GM21360 (cell line): Measurements from ENCODE around the gene ANP32B.
"Not testable (repeated sequence)": the region's sequence is repeated elsewhere in the genome, so short reads cannot be mapped to it uniquely, and the experiment has no call there.

Source experiments
- ATAC-seq: cut with Tn5 transposase; IDR thresholded peaks from one replicate; pipeline ENCODE4 v1.9.1; 2021; ENCODE audit warnings: mild to moderate bottlenecking, moderate library complexity; ENCODE audit not compliant: unreplicated experiment

ANP32B gene

DNA sequence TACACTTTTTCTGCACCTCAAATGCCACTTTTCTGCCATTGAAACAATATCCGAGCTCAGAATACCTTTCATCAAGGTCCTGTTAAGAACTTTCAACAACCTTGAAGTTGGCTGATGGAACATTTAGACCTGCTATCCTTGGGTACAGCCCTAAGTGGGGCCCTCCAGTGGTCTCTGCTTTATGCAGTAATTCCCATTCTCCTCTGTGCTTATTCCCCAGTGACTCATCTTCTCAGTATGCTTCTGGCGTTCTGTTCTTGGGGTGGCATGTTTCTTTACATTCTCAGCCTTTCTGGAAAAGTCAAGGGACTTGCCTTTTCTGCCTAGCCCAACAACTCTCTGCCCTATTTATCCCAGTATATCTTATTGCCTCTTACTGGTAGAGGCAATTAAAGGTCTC is 7.1 kb downstream of the ANP32B start:
- ATAC-seq: no peak

DNA sequence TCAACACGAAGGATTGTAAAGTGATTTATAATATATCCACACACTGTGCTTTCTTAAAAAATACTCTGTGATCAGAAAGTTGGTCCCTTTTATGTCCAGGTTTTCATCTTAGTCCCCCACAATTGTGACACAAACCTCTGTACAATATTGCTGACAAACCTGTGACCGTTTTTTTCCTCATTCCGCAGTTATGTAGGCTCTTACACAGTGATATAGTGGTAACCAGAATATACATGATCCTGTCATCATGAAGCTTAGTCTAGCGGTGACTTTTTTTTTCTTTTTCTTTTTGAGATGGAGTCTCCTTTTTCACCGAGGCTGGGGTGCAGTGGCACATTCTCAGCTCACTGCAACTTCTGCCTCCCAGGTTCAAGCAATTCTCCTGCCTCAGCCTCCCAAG is 8.7 kb downstream of the ANP32B start:
- ATAC-seq: no peak

DNA sequence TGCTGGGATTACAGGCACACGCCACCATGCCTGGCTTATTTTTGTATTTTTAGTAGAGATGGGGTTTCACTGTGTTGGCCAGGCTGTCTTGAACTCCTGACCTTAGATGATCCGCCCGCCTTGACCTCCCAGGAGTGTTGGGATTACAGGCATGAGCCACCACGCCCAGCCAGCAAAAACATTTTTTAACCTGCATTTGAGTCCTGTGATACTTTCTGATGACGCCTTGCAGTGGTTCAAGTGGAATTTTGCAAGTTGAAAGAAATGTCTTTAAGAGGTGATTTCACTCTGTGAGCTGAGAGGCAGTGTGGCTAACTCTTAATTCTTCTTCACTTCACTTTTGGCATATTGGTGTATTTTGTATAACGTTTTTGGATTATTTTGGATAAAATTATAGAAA is 9.1 kb downstream of the ANP32B start:
- no peak for ATAC-seq

DNA sequence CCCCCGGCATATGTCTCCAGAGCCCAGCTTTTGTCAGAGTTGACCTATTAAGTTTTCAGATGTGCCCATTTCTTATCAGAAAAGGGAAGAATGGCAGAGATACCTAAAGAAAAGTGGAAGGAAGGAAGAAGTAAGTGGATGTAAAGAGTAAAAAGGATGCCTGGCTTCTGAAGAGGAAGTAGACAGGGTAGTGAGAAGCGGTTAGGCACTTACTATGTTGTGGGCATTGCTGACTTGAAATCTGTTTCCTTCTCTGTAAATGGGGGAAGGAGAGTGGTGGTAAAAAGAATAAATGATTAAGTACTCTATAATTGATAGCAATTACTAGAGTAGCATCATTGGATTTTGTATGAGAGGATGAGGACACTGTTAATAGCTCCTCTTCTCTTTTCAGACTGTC is 9.9 kb downstream of the ANP32B start:
- no peak for ATAC-seq

DNA sequence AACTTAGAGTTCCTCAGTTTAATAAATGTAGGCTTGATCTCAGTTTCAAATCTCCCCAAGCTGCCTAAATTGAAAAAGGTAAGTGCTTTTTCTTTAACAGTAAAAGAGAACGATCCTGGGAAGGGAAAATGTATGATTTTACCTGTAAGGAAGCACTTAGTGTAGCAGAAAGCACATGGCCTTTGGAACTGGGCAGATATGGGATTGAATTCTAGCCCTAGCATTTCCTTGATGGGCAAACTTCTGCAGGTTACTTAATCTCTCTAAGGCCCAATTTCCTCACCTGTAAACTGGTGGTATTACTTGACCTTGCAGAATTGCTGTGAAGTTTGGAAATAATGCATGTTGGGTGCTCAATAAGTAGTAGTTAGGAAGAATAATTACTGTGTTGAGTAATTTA is 11.6 kb downstream of the ANP32B start:
- ATAC-seq: no peak

DNA sequence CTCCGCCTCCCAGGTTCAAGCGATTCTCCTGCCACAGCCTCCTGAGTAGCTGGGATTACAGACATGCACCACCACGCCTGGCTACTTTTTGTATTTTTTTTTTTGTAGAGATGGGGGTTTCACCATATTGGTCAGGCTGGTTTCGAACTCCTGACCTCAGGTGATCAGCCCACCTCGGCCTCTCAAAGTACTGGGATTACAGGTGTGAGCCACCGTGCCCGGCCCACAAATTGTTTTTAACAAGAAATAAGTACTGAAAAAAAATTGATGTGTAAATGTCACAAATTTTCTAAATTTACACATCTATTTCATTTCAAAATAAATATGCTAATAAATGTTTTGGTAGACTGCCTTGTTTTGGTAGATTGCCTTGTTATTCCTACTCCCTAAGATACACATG is 13.5 kb downstream of the ANP32B start:
- ATAC-seq: not testable (repeated sequence)

DNA sequence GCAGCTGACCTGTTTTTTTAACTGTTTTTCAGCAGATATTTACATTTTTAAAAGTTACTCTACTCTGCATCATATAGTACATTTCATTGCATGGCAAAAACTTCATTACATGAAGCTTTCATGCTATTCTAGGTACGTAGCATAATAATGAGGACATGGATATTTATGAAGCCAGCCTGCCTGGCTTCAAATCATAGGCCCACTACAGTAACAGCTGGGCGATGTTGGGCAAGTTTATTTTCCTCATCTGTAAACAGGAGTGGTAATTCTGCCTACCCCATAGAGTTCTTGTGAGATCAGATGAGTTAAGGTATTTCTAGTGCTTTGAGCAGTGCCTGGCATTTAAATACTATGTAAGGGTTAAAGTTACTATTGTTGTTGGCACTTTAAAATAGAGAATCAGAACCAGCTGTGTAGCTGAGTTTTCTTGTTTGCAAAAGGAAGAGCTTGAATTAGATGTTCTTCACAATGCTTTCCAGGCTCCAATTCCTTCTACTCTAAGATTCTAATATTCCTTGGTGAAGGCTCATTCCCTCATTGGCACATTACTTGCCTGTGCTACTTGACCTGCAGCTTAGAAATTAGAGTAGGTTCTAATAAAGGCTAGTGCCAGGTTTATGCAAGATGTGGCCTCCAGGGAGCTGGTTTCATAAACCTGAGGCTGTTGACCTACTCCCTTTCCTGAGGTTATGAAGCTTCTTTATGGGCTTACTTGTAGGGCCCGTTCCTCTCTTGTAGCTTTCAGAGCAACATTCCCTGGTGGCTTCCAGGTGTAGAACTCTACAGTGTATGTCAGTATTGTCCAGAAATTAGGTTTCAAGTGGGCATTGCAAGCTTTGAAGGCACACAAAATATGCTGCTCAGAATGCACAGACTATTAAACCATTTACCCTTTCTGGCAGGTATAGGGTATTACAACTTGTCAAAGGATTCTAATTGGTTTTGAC is 14.5 kb downstream of the ANP32B start:
- ATAC-seq: no peak

DNA sequence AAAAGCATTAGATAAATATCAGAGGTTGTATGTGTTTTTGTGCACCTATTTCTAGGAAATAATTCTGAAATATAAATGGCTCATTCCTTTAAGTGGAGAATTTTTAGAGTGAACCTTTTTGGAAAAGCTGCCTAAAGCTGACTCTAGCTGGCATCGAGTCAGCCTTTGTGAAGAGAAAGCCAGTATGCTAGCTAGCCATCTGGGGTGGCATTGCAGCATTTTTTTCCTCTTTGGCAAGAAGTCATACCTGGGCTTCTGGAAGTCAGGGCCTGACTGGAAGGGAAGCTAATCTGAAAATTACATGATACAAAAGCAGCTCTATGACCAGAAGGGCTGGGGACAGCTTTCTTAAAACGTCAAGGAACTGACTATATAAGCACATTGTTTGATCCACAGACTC is 19.7 kb downstream of the ANP32B start:
- ATAC-seq: no peak

DNA sequence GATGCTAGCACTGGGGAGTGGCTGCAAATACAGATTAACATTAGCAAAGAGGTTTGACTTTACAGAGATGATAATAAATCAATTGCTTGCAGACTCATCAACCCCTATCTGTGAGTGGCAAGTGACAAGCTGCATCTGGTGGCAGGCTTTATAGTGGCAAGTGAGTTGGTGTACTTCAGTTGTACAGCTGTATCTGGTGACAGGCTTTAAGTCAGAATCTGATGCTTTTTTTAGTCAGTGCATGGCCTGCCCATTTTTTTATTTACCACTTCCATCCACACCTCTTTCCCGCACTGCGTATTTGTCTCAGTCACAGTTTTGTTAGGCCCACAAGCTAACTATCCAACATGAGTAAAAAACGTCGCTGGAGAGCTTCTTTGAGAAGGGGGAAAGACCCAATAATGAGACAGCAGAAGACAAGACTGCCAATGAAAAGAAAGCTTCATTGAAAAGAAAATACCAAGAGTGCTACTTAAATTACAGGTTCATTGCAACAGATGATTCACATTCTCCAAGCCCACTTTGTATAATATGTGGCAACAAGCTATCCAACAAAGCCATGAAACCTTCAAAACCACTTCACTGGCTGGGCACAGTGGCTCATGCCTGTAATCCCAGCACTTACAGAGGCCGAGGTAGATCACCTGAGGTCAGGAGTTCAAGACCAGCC is 23.1 kb downstream of the ANP32B start:
- no peak for ATAC-seq

DNA sequence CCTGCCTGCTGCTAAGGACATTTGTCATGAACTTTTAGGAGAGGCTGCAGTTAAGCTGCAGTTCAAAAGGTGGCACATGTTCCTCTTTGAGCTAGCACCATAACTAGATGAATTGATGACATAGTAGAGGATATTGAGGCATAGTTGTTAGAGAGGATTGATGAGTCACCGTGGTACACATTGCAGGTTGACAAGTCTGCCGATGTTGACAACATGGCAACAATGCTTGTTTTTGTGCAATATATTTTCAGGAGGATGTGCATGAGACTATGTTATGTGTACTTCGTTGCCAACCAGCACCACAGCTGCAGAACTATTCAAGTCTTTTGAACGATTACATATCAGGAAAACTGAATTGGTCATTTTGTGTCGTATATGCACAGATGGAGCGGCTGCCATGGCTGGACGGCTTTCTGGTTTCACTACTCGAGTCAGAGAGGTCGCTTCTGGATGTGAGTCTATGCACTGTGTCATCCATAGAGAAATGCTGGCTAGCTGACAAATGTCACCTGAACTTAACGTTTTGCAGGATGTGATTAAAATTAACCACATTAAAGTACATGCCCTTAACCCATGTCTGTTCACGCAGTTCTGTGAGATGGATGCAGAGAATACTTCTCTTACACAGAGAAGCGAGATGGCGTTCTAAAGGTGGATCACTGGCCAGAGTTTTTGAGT is 24.2 kb downstream of the ANP32B start:
- no peak for ATAC-seq

DNA sequence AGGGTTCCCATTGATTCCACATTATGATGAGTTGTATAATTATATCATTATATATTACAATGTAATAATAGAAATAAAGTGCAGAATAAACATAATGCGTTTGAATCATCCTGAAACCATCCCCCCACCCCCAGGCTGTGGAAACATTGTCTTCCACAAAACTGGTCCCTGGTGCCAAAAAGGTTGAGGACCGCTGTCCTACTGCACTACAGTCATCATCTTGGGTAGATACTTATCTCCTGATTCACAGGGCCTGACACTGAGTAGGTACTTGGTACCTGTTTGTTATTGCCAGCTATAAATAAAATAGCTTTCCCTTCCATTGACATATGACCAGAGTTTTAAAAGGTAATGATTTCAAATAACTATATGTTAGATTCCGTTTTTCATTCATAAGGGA is 25.6 kb downstream of the ANP32B start:
- no peak for ATAC-seq

DNA sequence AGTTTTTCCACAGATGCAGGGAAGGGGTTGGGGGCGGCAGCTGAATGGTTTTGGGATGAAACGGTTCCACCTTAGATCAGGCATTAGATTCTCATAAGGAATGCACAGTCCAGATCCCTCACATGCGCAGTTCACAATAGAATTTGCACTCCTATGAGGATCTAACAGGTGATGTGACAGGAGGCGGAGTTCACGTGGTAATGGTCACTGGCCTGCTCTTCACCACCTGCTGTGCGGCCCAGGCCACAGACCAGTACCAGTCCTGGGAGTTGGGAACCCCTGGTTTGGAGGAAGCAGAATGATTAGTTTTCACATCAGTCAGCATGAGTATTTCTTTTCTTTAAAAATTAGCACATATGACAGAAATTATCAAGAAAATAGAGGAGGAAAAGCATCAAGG is 26.3 kb downstream of the ANP32B start:
- ATAC-seq: no peak

DNA sequence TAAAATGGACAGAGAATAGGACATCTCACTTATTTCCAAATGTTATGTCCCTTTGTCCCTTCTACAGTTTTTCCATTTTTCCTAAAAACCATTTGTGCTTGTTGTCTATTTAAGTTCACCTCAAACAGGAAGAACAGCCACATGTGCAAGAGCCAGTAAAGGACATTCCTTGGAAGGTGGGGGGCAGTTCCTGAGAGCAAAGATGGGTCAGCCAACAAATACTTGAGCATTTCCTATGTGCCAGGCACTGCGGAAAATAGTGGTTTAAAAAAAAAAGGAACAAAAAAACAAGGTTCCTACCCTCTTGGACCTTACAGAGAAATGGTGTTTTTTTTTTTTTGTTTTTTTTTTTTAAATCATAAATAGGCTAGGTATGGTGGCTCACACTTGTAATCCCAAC is 26.8 kb downstream of the ANP32B start:
- no peak for ATAC-seq

DNA sequence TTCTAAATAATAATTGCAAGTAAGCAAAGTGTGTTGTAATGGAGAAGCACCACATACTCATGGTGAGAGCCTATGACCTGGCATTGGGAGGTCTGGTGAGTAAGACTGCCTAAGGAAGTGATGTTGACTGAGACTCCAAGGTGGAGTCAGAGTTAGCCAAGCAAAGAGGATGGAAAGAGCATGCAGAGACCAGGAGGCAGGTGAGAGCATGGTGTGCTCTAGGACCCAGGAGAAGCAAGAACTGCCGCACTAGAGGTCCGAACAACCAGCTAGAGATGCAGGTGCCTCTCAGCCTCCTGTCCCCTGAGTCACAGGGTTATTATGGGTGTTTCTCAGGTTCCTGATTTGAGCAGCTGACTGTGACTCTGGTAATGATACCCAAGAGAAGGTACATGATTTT is 27.3 kb downstream of the ANP32B start:
- peak; percentile 85 for ATAC-seq

DNA sequence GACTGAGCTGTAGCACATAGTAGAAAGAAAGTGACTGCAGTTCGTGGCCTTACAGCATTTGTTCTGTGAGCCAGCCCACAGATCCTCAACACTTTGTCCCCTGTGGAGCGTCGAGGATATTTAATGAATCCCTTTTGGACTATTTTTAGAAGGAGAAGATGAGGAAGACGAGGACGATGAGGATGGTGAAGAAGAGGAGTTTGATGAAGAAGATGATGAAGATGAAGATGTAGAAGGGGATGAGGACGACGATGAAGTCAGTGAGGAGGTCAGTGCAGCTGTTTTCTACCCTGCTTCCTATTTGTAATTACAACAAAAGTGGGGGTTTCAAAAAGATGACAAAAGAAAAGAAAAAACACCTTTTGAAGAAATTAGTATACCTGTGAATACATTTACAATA is 28.0 kb downstream of the ANP32B start:
- no peak for ATAC-seq

DNA sequence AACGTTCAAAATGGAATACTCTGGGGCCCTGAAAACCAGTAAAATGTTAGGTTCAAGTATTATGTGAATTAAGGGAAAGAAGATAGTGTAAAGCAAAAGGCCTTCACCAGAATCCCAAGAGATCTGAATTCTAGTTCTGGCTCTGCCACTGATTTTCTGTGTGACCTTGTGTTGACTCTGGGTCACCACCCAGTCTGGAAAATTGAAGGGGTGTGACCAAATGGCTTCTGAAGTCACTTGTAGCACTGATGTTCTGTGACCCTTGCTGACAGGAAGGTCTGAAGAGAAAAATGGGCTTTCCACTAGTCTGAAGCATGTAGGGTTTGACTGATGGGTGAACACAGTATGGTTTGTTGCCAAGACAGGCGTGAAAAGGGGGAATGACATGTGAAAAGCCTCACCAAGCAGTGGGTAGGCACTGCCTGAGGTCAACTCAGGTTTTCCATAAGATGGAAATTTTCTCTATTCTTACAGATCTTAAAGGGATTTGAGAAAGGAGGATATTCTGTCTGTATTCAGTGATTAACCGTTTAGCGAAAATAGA is 33.1 kb downstream of the ANP32B start:
- no peak for ATAC-seq

DNA sequence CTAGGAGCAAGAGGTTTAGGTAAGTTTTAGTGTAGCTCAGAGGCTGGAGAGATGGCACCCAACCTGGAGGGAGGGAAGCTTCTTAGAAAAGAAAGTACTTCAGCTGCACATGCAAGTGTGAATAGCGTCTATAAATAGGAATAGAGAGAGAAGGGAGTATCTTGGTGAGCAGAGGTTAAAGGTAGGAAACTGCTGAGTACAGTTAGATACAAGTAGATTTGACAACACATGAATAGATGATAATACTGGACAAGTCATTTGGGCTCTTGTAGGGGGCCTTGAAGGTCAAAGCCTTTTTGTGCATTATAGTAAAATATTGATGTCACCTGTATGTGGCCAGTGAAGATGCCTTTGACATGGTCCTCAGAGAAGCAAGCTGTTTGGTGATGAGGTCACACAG is 34.2 kb downstream of the ANP32B start:
- ATAC-seq: no peak

DNA sequence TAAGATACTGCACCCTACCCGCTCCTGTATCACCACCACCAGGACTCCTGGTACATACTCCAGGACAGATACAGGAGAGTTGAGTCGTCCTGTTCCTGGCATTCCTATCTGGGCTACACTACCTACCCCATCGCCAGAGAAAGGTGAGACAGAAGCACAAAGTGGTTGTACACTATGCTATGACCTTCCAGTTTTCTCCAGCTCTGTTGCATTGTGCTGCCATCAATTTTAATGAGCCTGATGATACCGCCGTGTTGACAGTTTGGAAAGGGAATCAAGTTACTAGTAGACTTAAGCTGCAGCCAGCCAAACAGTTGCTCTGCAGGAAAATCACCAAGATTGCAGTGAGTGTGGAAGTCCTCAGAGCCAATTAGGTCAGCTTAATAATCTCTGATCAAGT is 35.2 kb downstream of the ANP32B start:
- ATAC-seq: no peak

DNA sequence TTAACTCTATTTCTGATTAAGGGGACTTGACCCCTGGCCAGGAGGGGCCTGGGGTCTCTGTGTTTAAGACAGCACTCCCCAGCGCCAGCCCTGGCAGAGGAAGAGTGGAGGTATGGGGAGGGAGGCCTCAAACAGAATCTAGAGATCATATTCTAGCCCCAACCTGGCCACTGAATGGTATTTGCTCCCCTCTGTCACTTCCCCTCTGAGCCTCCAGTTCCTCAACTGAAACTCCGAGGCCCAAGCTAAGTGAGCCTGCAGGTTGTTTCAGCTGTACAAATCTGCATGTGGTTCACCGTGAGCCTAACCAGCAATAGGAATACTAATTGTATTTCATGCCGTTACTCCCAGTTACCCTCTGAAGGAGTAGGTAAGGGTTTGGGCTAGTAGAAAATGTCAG is 36.0 kb downstream of the ANP32B start:
- ATAC-seq: no peak

DNA sequence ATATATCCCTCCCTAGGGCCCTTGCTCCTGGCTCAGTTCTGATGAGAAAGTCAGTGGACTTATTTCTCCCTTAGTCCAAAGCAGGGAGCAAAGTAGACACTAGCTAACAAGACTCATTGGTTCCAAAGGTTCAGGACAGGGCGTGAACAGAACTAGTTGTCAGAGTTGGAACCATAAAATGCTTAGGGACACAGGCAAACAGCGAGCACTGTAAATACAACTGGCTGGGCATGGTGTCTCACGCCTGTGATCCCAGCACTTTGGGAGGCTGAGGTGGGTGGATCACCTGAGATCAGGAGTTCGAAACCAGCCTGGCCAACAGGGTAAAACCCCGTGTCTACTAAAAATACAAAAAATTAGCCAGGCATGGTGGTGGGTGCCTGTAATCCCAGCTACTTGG is 36.7 kb downstream of the ANP32B start:
- not testable (repeated sequence) for ATAC-seq

DNA sequence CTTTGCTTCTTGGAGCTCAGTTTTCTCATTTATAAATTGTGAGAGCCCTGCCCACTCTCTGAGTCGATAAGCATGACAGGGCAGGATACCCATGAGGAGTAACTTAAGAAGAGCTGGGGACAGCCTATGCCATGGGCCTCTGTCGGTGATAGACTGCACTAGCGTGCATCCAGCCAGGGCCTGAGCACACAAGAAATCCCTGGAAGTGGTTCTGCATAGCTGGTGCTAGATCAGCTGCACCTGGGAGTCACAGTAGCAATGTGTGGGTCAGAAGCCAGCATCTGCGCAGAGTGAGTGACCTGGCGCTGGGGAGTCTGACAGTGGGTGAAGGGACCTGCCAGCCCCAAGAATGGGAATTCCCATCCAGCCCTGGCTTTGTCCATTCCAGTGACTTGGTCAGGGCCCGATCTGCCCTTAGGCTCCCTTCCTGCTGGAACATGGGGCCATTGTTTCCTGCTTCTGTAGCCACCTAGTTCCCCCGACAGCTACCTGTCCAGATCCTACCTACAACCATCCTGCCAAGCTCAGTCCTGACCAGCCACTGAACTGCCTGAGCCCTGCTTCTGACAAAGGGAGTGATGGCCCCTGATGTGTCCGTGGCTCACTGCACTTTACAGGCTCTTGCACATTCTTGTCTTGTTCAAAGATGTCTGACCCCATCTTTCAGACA is 37.5 kb downstream of the ANP32B start:
- ATAC-seq: no peak
